ENCODE measurements around the gene PCSK6.

Gene PCSK6

GRCh38 chr15:101536166-101536874, 46.8 kb upstream of the PCSK6 start:
- in situ Hi-C loops (cut with HindIII; ENCODE audit: low pct_ligation_motif_present, low sequenced_read_pairs) = no loop called here
- Histone ChIP-seq H3K27ac (no peak overlapping the region), H3K36me3 (replicated peaks) (no peaks in the 10 kb centered on the region), H3K27me3 (replicated peaks) (no peaks in the 10 kb centered on the region), H3K4me3 (ENCODE audit: low read depth, low read length) (no peak overlapping the region)
- DNase-seq = no peak
- TF ChIP-seq CTCF (IDR thresholded peaks at IDR 0.05; ENCODE audit: low read depth, low read length, missing control alignments) = no peak

GRCh38 chr15:101535170-101535902, 45.8 kb upstream of the PCSK6 start:
- Histone ChIP-seq H3K27me3 (replicated peaks) (no peaks in the 10 kb centered on the region), H3K36me3 (replicated peaks) (no peaks in the 10 kb centered on the region), H3K4me3 (ENCODE audit: low read depth, low read length) (no peak overlapping the region), H3K27ac (no peak overlapping the region)
- no peak for TF ChIP-seq CTCF (IDR thresholded peaks at IDR 0.05; ENCODE audit: low read depth, low read length, missing control alignments)
- in situ Hi-C loops (cut with HindIII; ENCODE audit: low pct_ligation_motif_present, low sequenced_read_pairs) = no loop called here
- no peak for DNase-seq

- TF ChIP-seq CTCF (IDR thresholded peaks at IDR 0.05; ENCODE audit: low read depth, low read length, missing control alignments) = no peak
- Histone ChIP-seq H3K27me3 (replicated peaks) (no peaks in the 10 kb centered on the region), H3K27ac (no peak overlapping the region), H3K4me3 (ENCODE audit: low read depth, low read length) (no peak overlapping the region), H3K36me3 (replicated peaks) (no peaks in the 10 kb centered on the region)
- no peak for DNase-seq
- in situ Hi-C loops (cut with HindIII; ENCODE audit: low pct_ligation_motif_present, low sequenced_read_pairs) = no loop called here
Observed at GRCh38 chr15:101534376-101534970, 45.0 kb upstream of the PCSK6 start.

GRCh38 chr15:101533371-101534140, 44.0 kb upstream of the PCSK6 start:
- DNase-seq = no peak
- in situ Hi-C loops (cut with HindIII; ENCODE audit: low pct_ligation_motif_present, low sequenced_read_pairs) = no loop called here
- H3K27ac ChIP-seq = no peak overlapping the region
- no peak overlapping the region for H3K4me3 ChIP-seq (ENCODE audit: low read depth, low read length)
- no peaks in the 10 kb centered on the region for H3K36me3 ChIP-seq (replicated peaks)
- no peak for TF ChIP-seq CTCF (IDR thresholded peaks at IDR 0.05; ENCODE audit: low read depth, low read length, missing control alignments)
- H3K27me3 ChIP-seq (replicated peaks) = no peaks in the 10 kb centered on the region

- Histone ChIP-seq H3K36me3 (replicated peaks) (no peaks in the 10 kb centered on the region), H3K4me3 (ENCODE audit: low read depth, low read length) (no peak overlapping the region), H3K27ac (no peak overlapping the region), H3K27me3 (replicated peaks) (no peaks in the 10 kb centered on the region)
- DNase-seq = no peak
- TF ChIP-seq CTCF (IDR thresholded peaks at IDR 0.05; ENCODE audit: low read depth, low read length, missing control alignments) = no peak
- in situ Hi-C loops (cut with HindIII; ENCODE audit: low pct_ligation_motif_present, low sequenced_read_pairs) = no loop called here
Observed at GRCh38 chr15:101532865-101533264, 43.4 kb upstream of the PCSK6 start.

Data from brain microvascular endothelial cell (primary cell).